Right lobe of liver (tissue), 4 donors: ENCODE data around the gene PPP1R37.

Source experiments
- CTCF ChIP-seq, 4 donors: fragments of 200-600 bp in 3 of 4; fragments of 450-650 bp in 1 of 4; IDR thresholded peaks; one replicate each; pipeline versions ENCODE4 v1.5.1 to v1.8.0; 2016 to 2022; ENCODE audit warnings: antibody characterized with exemption in 4 of 4, mild to moderate bottlenecking in 2 of 4
- POLR2A ChIP-seq: fragments of 450-650 bp; IDR thresholded peaks from one replicate; pipeline ENCODE4 v1.6.1; 2017; ENCODE audit warnings: antibody characterized with exemption, mild to moderate bottlenecking
- donor health status: DM: no; HTN: no; CAD: no.
- donor health status: DM: no; HTN: no; CAD: no.
- donor health status: DM: no; HTN: yes; CAD: no.

DNA sequence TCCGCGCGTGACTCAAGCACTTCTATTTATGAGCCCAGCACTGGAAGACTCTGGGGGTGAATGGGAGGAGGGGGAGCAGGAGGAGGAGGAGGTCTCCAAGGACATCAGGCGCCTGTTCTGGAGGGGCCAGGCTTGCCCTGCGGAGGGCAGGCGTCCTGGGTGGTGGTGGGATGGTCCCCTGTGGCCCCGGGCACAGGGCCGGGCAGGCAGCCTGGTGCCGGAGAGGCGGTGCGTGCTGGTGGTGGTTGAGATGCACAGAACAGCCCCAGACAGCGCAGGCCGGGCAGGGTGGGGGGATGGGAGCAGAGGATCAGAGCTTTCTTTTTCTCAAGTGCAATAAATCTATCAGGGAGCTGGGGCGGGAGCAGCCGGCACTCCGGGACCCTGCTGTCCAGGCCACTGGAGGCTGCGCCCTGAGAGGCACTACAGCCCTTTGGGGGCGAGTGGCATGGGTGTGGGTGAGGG is 53.8 kb downstream of the PPP1R37 start:
- TF ChIP-seq CTCF (IDR thresholded peaks at IDR 0.05) (no peak), POLR2A (no peak)
